PC-9 (cell line): ENCODE results near the gene CDT1. TPM values are rescaled to one million over a fixed set of nuclear protein-coding genes. Genes with fewer than 3 reads are reported as not detected.

Experiments used
- BruUV-seq: library from RNA; stranded (reverse); fragments of 400-500 nt; replicated peaks from 2 replicates; lab custom pipeline; 2021; lab: Mats Ljungman, UMichigan
- CTCF ChIA-PET: fragments of 300-600 bp; sonication (Branson Sonifier 250); formaldehyde crosslinking; loops from one replicate; lab custom pipeline; 2022; ENCODE audit warnings: antibody characterized with exemption; lab: Charles Lee
- POLR2A ChIA-PET: fragments of 300-600 bp; sonication (Branson Sonifier 250); formaldehyde crosslinking; loops from one replicate; lab custom pipeline; 2022; ENCODE audit warnings: antibody characterized with exemption; ENCODE audit not compliant: unreplicated experiment; lab: Charles Lee
- DNase-seq, 2 experiments: peaks; one replicate each; pipeline versions ENCODE4 v3.0.0 to v3.0.0-alpha.2; 2015 to 2022; ENCODE audit warnings: mixed read lengths in 1 of 2
- H2AFZ ChIP-seq: fragments of 200-600 bp; sonication (generic); 2 replicates; pipeline ENCODE4 v1.8.1; 2017; ENCODE audit warnings: antibody characterized with exemption
- H3F3A ChIP-seq: fragments of 200-600 bp; sonication (generic); 2 replicates; pipeline ENCODE4 v1.8.1; 2017; ENCODE audit warnings: antibody characterized with exemption, mild to moderate bottlenecking, low read depth; ENCODE audit not compliant: insufficient read depth
- H3K27ac ChIP-seq: fragments of 200-600 bp; sonication (generic); 2 replicates; pipeline ENCODE4 v1.6.1; 2016; ENCODE audit warnings: mixed run types
- H3K27me3 ChIP-seq: fragments of 200-600 bp; sonication (generic); 2 replicates; pipeline ENCODE4 v1.6.1; 2016; ENCODE audit warnings: low read depth, mixed run types; ENCODE audit not compliant: insufficient read depth
- H3K36me3 ChIP-seq: fragments of 200-600 bp; sonication (generic); 2 replicates; pipeline ENCODE4 v1.6.1; 2016; ENCODE audit warnings: low read depth, mixed run types
- H3K4me1 ChIP-seq: fragments of 200-600 bp; sonication (generic); replicated peaks from 2 replicates; pipeline ENCODE4 v1.6.1; 2016; ENCODE audit warnings: mixed run types; ENCODE audit not compliant: insufficient read depth
- H3K4me2 ChIP-seq: fragments of 200-600 bp; sonication (generic); 2 replicates; pipeline ENCODE4 v1.6.1; 2017; ENCODE audit warnings: mixed run types
- H3K4me3 ChIP-seq: fragments of 200-600 bp; sonication (generic); 2 replicates; pipeline ENCODE4 v1.6.1; 2016; ENCODE audit warnings: mixed run types
- H3K79me2 ChIP-seq: fragments of 200-600 bp; sonication (generic); 2 replicates; pipeline ENCODE4 v1.6.1; 2017; ENCODE audit warnings: low read depth, mixed run types
- H3K9me2 ChIP-seq: fragments of 200-600 bp; sonication (generic); 2 replicates; pipeline ENCODE4 v1.8.1; 2017; ENCODE audit warnings: mild to moderate bottlenecking; ENCODE audit not compliant: insufficient read depth
- H3K9me3 ChIP-seq: fragments of 200-600 bp; sonication (generic); 2 replicates; pipeline ENCODE4 v1.8.1; 2016; ENCODE audit warnings: low read depth; ENCODE audit not compliant: insufficient read depth
- H4K20me1 ChIP-seq: fragments of 200-600 bp; sonication (generic); 2 replicates; pipeline ENCODE4 v1.8.1; 2017; ENCODE audit not compliant: insufficient read depth
- CTCF ChIP-seq: fragments of 200-600 bp; sonication (generic); conservative IDR thresholded peaks from 2 replicates; pipeline ENCODE4 v1.6.1; 2017; ENCODE audit warnings: mixed run types, antibody characterized with exemption, mild to moderate bottlenecking, moderate library complexity
- EZH2 ChIP-seq: fragments of 200-600 bp; sonication (generic); IDR thresholded peaks from 2 replicates; pipeline ENCODE4 v1.8.0; 2017; ENCODE audit warnings: antibody characterized with exemption, low read depth
- intact Hi-C: fragments of 100-400 bp; cut with micrococcal nuclease; formaldehyde crosslinking; loops from one replicate; pipeline ENCODE4 v1.10.0; 2022; ENCODE audit not compliant: unreplicated experiment
- total RNA-seq: library from RNA; stranded (reverse); gene quantifications from 2 replicates; pipeline ENCODE4 v1.2.3, GENCODE V29; 2021

CDT1 gene
- total RNA-seq, 1 experiment from 2014 or later = 73.2 TPM

DNA sequence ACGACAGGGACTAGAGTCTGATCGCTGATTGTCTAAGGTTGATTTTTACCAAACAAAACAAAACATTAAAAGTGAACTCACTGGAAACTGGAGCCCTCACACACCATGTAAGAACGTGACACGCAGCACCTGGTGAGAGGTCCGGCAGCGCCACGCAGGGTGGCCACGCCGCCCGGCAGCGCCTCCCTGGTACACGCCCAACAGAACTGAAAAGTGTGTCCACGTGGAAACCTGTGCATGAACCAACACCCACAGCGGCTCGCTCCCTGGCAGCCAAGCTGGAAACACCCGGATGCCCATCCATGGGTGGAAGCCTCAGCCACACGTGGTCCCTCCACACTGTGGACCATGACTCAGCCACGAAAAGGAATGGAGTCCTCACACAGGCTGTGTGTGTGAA lies 44.1 kb downstream of the CDT1 start:
- H3F3A ChIP-seq = no peaks in the 10 kb centered on the region
- POLR2A ChIA-PET = no interaction called here
- H3K9me3 ChIP-seq = no peaks in the 10 kb centered on the region
- H3K4me3 ChIP-seq = no peak overlapping the region
- H3K36me3 ChIP-seq = no peaks in the 10 kb centered on the region
- no peaks in the 10 kb centered on the region for H4K20me1 ChIP-seq
- TF ChIP-seq EZH2 = no peak
- no peak for TF ChIP-seq CTCF
- no peak overlapping the region for H3K4me2 ChIP-seq
- H3K9me2 ChIP-seq = no peaks in the 10 kb centered on the region
- no peaks in the 10 kb centered on the region for H3K79me2 ChIP-seq
- CTCF ChIA-PET = no interaction called here
- H3K27ac ChIP-seq = no peak overlapping the region
- no TSS peak for BruUV-seq
- H3K4me1 ChIP-seq = no peaks in the 10 kb centered on the region
- intact Hi-C loops = no loop called here
- no peaks in the 10 kb centered on the region for H3K27me3 ChIP-seq
- no peak overlapping the region for H2AFZ ChIP-seq
- no peak for DNase-seq

DNA sequence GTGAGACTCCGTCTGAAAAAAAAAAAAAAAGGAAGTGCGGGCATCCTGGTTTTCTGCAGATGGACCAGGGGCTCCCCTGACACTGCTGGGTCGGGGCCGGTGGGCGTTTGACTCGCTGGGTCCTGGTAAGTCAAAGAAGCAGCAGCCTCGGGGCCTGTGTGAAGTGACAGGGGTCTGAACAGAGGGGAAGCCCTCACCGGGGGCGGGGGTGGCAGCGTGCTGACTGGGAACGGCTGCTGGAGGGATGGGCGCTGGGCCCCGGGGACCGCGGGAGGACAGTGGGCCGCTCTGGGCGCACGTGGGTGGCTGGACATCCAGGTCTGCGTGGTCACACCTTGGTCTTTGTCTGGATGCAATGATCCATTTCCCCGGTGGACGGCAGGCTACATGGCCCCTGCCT lies 45.0 kb downstream of the CDT1 start:
- no peaks in the 10 kb centered on the region for H3K9me3 ChIP-seq
- no peaks in the 10 kb centered on the region for H3K36me3 ChIP-seq
- CTCF ChIA-PET = no interaction called here
- H3K27me3 ChIP-seq = no peaks in the 10 kb centered on the region
- H3K9me2 ChIP-seq = no peaks in the 10 kb centered on the region
- no peak overlapping the region for H2AFZ ChIP-seq
- H3K79me2 ChIP-seq = no peaks in the 10 kb centered on the region
- H3K4me3 ChIP-seq = no peak overlapping the region
- no peak overlapping the region for H3K4me2 ChIP-seq
- intact Hi-C loops = no loop called here
- H4K20me1 ChIP-seq = no peaks in the 10 kb centered on the region
- DNase-seq = no peak
- no peaks in the 10 kb centered on the region for H3F3A ChIP-seq
- BruUV-seq = no TSS peak
- POLR2A ChIA-PET = no interaction called here
- H3K27ac ChIP-seq = no peak overlapping the region
- TF ChIP-seq EZH2 (no peak), CTCF (no peak)
- no peaks in the 10 kb centered on the region for H3K4me1 ChIP-seq

- intact Hi-C loops = loop anchor here (10.0 kb wide), 1 partner anchor 74 kb away; no protein-coding TSS in a partner anchor
- Histone ChIP-seq H3K4me1 (no peaks in the 10 kb centered on the region), H3K4me3 (no peak overlapping the region), H2AFZ (no peak overlapping the region), H3K9me2 (no peaks in the 10 kb centered on the region), H3K27ac (no peak overlapping the region), H4K20me1 (no peaks in the 10 kb centered on the region), H3K27me3 (no peaks in the 10 kb centered on the region), H3K36me3 (no peaks in the 10 kb centered on the region), H3K9me3 (no peaks in the 10 kb centered on the region), H3K79me2 (no peaks in the 10 kb centered on the region), H3K4me2 (no peak overlapping the region), H3F3A (no peaks in the 10 kb centered on the region)
- CTCF ChIA-PET = no interaction called here
- BruUV-seq = no TSS peak
- DNase-seq = no peak
- TF ChIP-seq CTCF (no peak), EZH2 (no peak)
- POLR2A ChIA-PET = no interaction called here
These were observed 47.1 kb downstream of the CDT1 start for GRCh38 chr16:88850531-88851199.
